ACHN (cell line): ENCODE data around the gene ERRFI1.

ENCODE experiments used
- DNase-seq: peaks from one replicate; pipeline ENCODE4 v3.0.0-alpha.2; 2015
- in situ Hi-C: cut with HindIII; loops from 2 replicates; pipeline ENCODE4 v1.10.0; 2017; ENCODE audit warnings: low sequenced_read_pairs, low pct_ligation_motif_present, low pct_unique_long_range_greater_than_20kb

Gene ERRFI1

GRCh38 chr1:8047686-8048445, 21.8 kb upstream of the ERRFI1 start:
- in situ Hi-C loops: no loop called here
- no peak for DNase-seq

GRCh38 chr1:8047112-8047511, 21.0 kb upstream of the ERRFI1 start:
- no peak for DNase-seq
- in situ Hi-C loops: no loop called here

GRCh38 chr1:8046391-8046790, 20.3 kb upstream of the ERRFI1 start:
- in situ Hi-C loops: no loop called here
- no peak for DNase-seq

GRCh38 chr1:8043621-8044020, 17.5 kb upstream of the ERRFI1 start:
- DNase-seq: no peak

GRCh38 chr1:8042134-8042533, 16.0 kb upstream of the ERRFI1 start:
- DNase-seq: no peak
- in situ Hi-C loops: no loop called here

More at GRCh38 chr1:8043621-8044020, 17.5 kb upstream of the ERRFI1 start:
- in situ Hi-C loops: no loop called here

GRCh38 chr1:8040586-8040985, 14.5 kb upstream of the ERRFI1 start:
- in situ Hi-C loops: no loop called here
- peak; percentile 87 for DNase-seq

- in situ Hi-C loops: no loop called here
- no peak for DNase-seq
These were observed 13.0 kb upstream of the ERRFI1 start for GRCh38 chr1:8039071-8039470.

- in situ Hi-C loops: no loop called here
These were observed 9.2 kb upstream of the ERRFI1 start for GRCh38 chr1:8035289-8035688.

GRCh38 chr1:8033322-8033721, 7.2 kb upstream of the ERRFI1 start:
- no peak for DNase-seq
- in situ Hi-C loops: no loop called here

More at GRCh38 chr1:8035289-8035688, 9.2 kb upstream of the ERRFI1 start:
- DNase-seq: no peak

GRCh38 chr1:8032366-8032910, 6.3 kb upstream of the ERRFI1 start:
- DNase-seq: no peak
- in situ Hi-C loops: no loop called here

GRCh38 chr1:8031176-8031785, 5.2 kb upstream of the ERRFI1 start:
- DNase-seq: peak; percentile 41
- in situ Hi-C loops: no loop called here

GRCh38 chr1:8028571-8028910, 2.4 kb upstream of the ERRFI1 start:
- no peak for DNase-seq
- in situ Hi-C loops: no loop called here

- DNase-seq: no peak
- in situ Hi-C loops: no loop called here
These were observed 1.9 kb upstream of the ERRFI1 start for GRCh38 chr1:8027748-8028570.

GRCh38 chr1:8026976-8027747, 1.1 kb upstream of the ERRFI1 start:
- in situ Hi-C loops: no loop called here
- DNase-seq: peak; percentile 54

- DNase-seq: no peak
- in situ Hi-C loops: no loop called here
These were observed 401 bp downstream of the ERRFI1 start for GRCh38 chr1:8025671-8026144.

GRCh38 chr1:8025061-8025670, 943 bp downstream of the ERRFI1 start:
- DNase-seq: no peak
- in situ Hi-C loops: no loop called here

GRCh38 chr1:8024329-8024728, 1.8 kb downstream of the ERRFI1 start:
- no peak for DNase-seq
- in situ Hi-C loops: no loop called here

- in situ Hi-C loops: no loop called here
- no peak for DNase-seq
These were observed 2.2 kb downstream of the ERRFI1 start for GRCh38 chr1:8023995-8024313.
